Endothelial cell of umbilical vein (primary cell): ENCODE data around the gene PAK4. TPM values are rescaled to one million over a fixed set of nuclear protein-coding genes. Genes with fewer than 3 reads are reported as not detected.

Source experiments
- BruUV-seq: library from RNA; stranded (reverse); fragments of 400-500 nt; replicated peaks from 2 replicates; lab custom pipeline; 2021; lab: Mats Ljungman, UMichigan
- CTCF ChIA-PET: fragments of 300-600, 350-600 bp; sonication (Branson Sonifier 250); formaldehyde crosslinking; loops from one replicate; lab custom pipeline; 2021; ENCODE audit warnings: antibody characterized with exemption, inconsistent platforms; lab: Charles Lee
- POLR2A ChIA-PET: fragments of 300-600, 350-600 bp; sonication (Branson Sonifier 250); formaldehyde crosslinking; loops from one replicate; lab custom pipeline; 2021; ENCODE audit warnings: antibody characterized with exemption, inconsistent platforms; lab: Charles Lee
- DNase-seq: peaks from one replicate; pipeline ENCODE4 v3.0.0-alpha.2; 2011; ENCODE audit warnings: low read depth, low spot score
- FAIRE-seq: peaks from 2 replicates; lab custom pipeline; 2011; peaks lifted over from hg19 to GRCh38; lab: Jason Lieb, UNC
- H2AFZ ChIP-seq: 2 replicates; pipeline ENCODE4 v1.6.0; 2012; ENCODE audit warnings: low read depth, low read length, control low read depth, inconsistent platforms
- H3K27ac ChIP-seq: 2 replicates; pipeline ENCODE4 v1.5.1; 2011; ENCODE audit warnings: low read depth, mild to moderate bottlenecking, control low read depth, low read length, moderate library complexity; ENCODE audit not compliant: insufficient read depth
- H3K27me3 ChIP-seq, 2 experiments: 2 replicates each; pipeline versions ENCODE4 v1.6.0 to v1.6.1; 2011; ENCODE audit warnings: low read length in 2 of 2, mixed read lengths in 1 of 2; ENCODE audit not compliant: control insufficient read depth in 2 of 2, insufficient read depth in 2 of 2
- H3K36me3 ChIP-seq, 2 experiments: 2 replicates in 1 of 2; 3 replicates in 1 of 2; pipeline ENCODE4 v1.5.1; 2011; ENCODE audit warnings: low read length in 2 of 2, mild to moderate bottlenecking in 1 of 2, moderate library complexity in 1 of 2; ENCODE audit not compliant: control insufficient read depth in 2 of 2, insufficient read depth in 2 of 2; ENCODE audit errors: extremely low read depth in 1 of 2
- H3K4me1 ChIP-seq: 3 replicates; pipeline ENCODE4 v1.5.1; 2011; ENCODE audit warnings: mild to moderate bottlenecking, low read length; ENCODE audit not compliant: control insufficient read depth, insufficient read depth; ENCODE audit errors: extremely low read depth
- H3K4me2 ChIP-seq: 2 replicates; pipeline ENCODE4 v1.6.1; 2011; ENCODE audit warnings: low read length, control low read depth, mixed read lengths; ENCODE audit not compliant: insufficient read depth
- H3K4me3 ChIP-seq, 3 experiments: fragments of 200-600 bp in 1 of 3; sonication (generic), shearing (Covaris generic) in 1 of 3; replicated peaks in 1 of 3; 2 replicates each; pipeline ENCODE4 v1.5.1; 2011 to 2016; ENCODE audit warnings: control low read depth in 3 of 3, low read length in 3 of 3, mild to moderate bottlenecking in 2 of 3, inconsistent platforms in 1 of 3, low read depth in 1 of 3, moderate library complexity in 1 of 3; ENCODE audit not compliant: insufficient read depth in 1 of 3
- H3K79me2 ChIP-seq: 2 replicates; pipeline ENCODE4 v1.6.0; 2012; ENCODE audit warnings: low read length, inconsistent platforms; ENCODE audit not compliant: control insufficient read depth, insufficient read depth
- H3K9ac ChIP-seq: replicated peaks from 2 replicates; pipeline ENCODE3; 2011; ENCODE audit warnings: low read length, control low read depth; ENCODE audit not compliant: insufficient read depth; ENCODE audit errors: extremely low read depth
- H3K9me1 ChIP-seq: replicated peaks from 3 replicates; pipeline ENCODE4 v1.6.0; 2011; ENCODE audit warnings: mild to moderate bottlenecking, low read length; ENCODE audit not compliant: control insufficient read depth, insufficient read depth; ENCODE audit errors: extremely low read depth
- H3K9me3 ChIP-seq: replicated peaks from 2 replicates; pipeline ENCODE4 v1.5.1; 2012; ENCODE audit warnings: low read length, inconsistent platforms; ENCODE audit not compliant: control insufficient read depth, insufficient read depth
- H4K20me1 ChIP-seq: replicated peaks from 2 replicates; pipeline ENCODE3; 2011; ENCODE audit warnings: mild to moderate bottlenecking, low read length; ENCODE audit not compliant: control insufficient read depth, insufficient read depth; ENCODE audit errors: extremely low read depth
- CTCF ChIP-seq, 2 donors: IDR thresholded peaks; 1 replicate in 1 of 2; 2 replicates in 1 of 2; pipeline ENCODE4 v1.5.1; 2011; ENCODE audit warnings: low read length in 2 of 2, mild to moderate bottlenecking in 2 of 2, moderate library complexity in 2 of 2, control low read depth in 1 of 2, inconsistent platforms in 1 of 2, low read depth in 1 of 2; ENCODE audit not compliant: insufficient read depth in 1 of 2; ENCODE audit errors: extremely low read depth in 1 of 2
- EZH2 ChIP-seq: IDR thresholded peaks from 2 replicates; pipeline ENCODE4 v1.6.1; 2012; ENCODE audit warnings: borderline replicate concordance, low read depth, mild to moderate bottlenecking, moderate library complexity, low read length, inconsistent platforms; ENCODE audit not compliant: severe bottlenecking
- FOS ChIP-seq: IDR thresholded peaks from 2 replicates; pipeline ENCODE4 v1.6.1; 2011; ENCODE audit warnings: mild to moderate bottlenecking, low read length, moderate library complexity, borderline replicate concordance; ENCODE audit not compliant: insufficient read depth
- GATA2 ChIP-seq: IDR thresholded peaks from 2 replicates; pipeline ENCODE4 v1.7.0; 2011; ENCODE audit warnings: low read depth, mild to moderate bottlenecking, moderate library complexity, mixed read lengths, low read length; ENCODE audit not compliant: insufficient read length, insufficient read depth
- JUN ChIP-seq: IDR thresholded peaks from 2 replicates; pipeline ENCODE4 v1.6.1; 2011; ENCODE audit warnings: borderline replicate concordance, low read depth; ENCODE audit not compliant: insufficient read length, insufficient read depth
- MAX ChIP-seq: IDR thresholded peaks from 2 replicates; pipeline ENCODE4 v1.6.1; 2011; ENCODE audit not compliant: insufficient read depth, insufficient read length
- MYC ChIP-seq: IDR thresholded peaks from one replicate; pipeline ENCODE4 v1.6.1; 2011; ENCODE audit warnings: mild to moderate bottlenecking, low read depth, low read length
- POLR2A ChIP-seq: IDR thresholded peaks from 2 replicates; pipeline ENCODE4 v1.6.1; 2012; ENCODE audit warnings: low read depth, mild to moderate bottlenecking, control low read depth, low read length
- POLR2AphosphoS5 ChIP-seq: IDR thresholded peaks from 2 replicates; pipeline ENCODE4 v1.6.1; 2012; ENCODE audit warnings: low read depth, mild to moderate bottlenecking, control low read depth, low read length, moderate library complexity; ENCODE audit not compliant: insufficient read depth
- dilution Hi-C: fragments of 300-500 bp; cut with MboI; formaldehyde crosslinking; loops from one replicate; pipeline ENCODE4 v1.15.0; 2019; ENCODE audit warnings: low sequenced_read_pairs; ENCODE audit not compliant: extremely low pct_ligation_motif_present
- intact Hi-C: fragments of 100-400 bp; cut with micrococcal nuclease; formaldehyde crosslinking; loops from one replicate; pipeline ENCODE4 v1.10.0; 2022
- polyA plus RNA-seq, 4 experiments: library from polyadenylated mRNA; depleted of rRNA in 3 of 4; stranded (reverse) in 3 of 4; unstranded in 1 of 4; fragments of >200 nt; gene quantifications; 2 replicates each; pipeline versions ENCODE4 v1.2.1 to v1.2.3, GENCODE V29; 2011 to 2012; ENCODE audit warnings: missing spikeins in 1 of 4
- total RNA-seq: library from RNA; stranded (reverse); gene quantifications from 2 replicates; pipeline ENCODE4 v1.2.3, GENCODE V29; 2021

Gene PAK4
- total and polyA plus RNA-seq, 2 donors (not counting 3 experiments of a cell fraction or from before 2014, with no cell fraction given) = 39.8 to 55.4 TPM

- Histone ChIP-seq H3K4me3 (no peak overlapping the region), H3K27me3 (peaks cover 0 to 5% of the 10 kb centered on the region in 2 experiments), H3K9ac (no peak overlapping the region), H3K27ac (no peak overlapping the region), H2AFZ (no peak overlapping the region), H4K20me1 (no peaks in the 10 kb centered on the region), H3K4me2 (no peak overlapping the region), H3K79me2 (no peaks in the 10 kb centered on the region), H3K4me1 (no peaks in the 10 kb centered on the region), H3K36me3 (no peaks in the 10 kb centered on the region), H3K9me3 (no peaks in the 10 kb centered on the region), H3K9me1 (no peaks in the 10 kb centered on the region)
- intact Hi-C loops = no loop called here
- dilution Hi-C loops = no loop called here
- FAIRE-seq (no peak), DNase-seq (no peak)
- BruUV-seq = no TSS peak
- ChIA-PET POLR2A (no interaction called here), CTCF (interaction anchor here (1.7 kb wide), 1 partner anchor 46 kb away, joined by 4 read pairs; no protein-coding TSS in a partner anchor)
- no peak for TF ChIP-seq POLR2A
- TF ChIP-seq MAX = no peak
- TF ChIP-seq EZH2 = peak; percentile 55
- TF ChIP-seq POLR2AphosphoS5 = no peak
Measured at GRCh38 chr19:39098365-39099269, 27.0 kb upstream of the PAK4 start.

- CTCF ChIA-PET = no interaction called here
Measured at GRCh38 chr19:39099341-39099740, 26.2 kb upstream of the PAK4 start.

More at GRCh38 chr19:39099341-39099740, 26.2 kb upstream of the PAK4 start:
- POLR2A ChIA-PET = no interaction called here
- no peaks in the 10 kb centered on the region for H3K36me3 ChIP-seq
- intact Hi-C loops (no loop called here), dilution Hi-C loops (no loop called here)
- no peaks in the 10 kb centered on the region for H4K20me1 ChIP-seq
- no peaks in the 10 kb centered on the region for H3K4me1 ChIP-seq
- no peaks in the 10 kb centered on the region for H3K9me1 ChIP-seq
- DNase-seq (no peak), FAIRE-seq (no peak)
- no TSS peak for BruUV-seq
- H3K9me3 ChIP-seq = no peaks in the 10 kb centered on the region
- no peak overlapping the region for H3K9ac ChIP-seq
- H3K4me3 ChIP-seq = no peak overlapping the region
- no peak overlapping the region for H3K27ac ChIP-seq
- no peak overlapping the region for H3K4me2 ChIP-seq
- H3K79me2 ChIP-seq = no peaks in the 10 kb centered on the region
- TF ChIP-seq CTCF (IDR thresholded peaks at IDR 0.05; ENCODE audit: extremely low read depth in 1 of 2, insufficient read depth in 1 of 2, low read depth in 1 of 2, low read length in 2 of 2) (no peak), EZH2 (no peak), MAX (no peak), MYC (no peak), POLR2A (no peak), POLR2AphosphoS5 (no peak), JUN (no peak), FOS (no peak), GATA2 (no peak)
- no peak overlapping the region for H2AFZ ChIP-seq
- peaks cover 0 to 5% of the 10 kb centered on the region in 2 experiments for H3K27me3 ChIP-seq
